Activated B cell treated with CpG ODN at 0.5 μM for 24 hours (primary cell): Measurements from ENCODE around the gene C17orf107. TPM values are rescaled to one million over a fixed set of nuclear protein-coding genes. Genes with fewer than 3 reads are reported as not detected.
"Not testable (repeated sequence)": the region's sequence is repeated elsewhere in the genome, so short reads cannot be mapped to it uniquely, and the experiment has no call there.

Source experiments
- ATAC-seq: fragments of 200-7000 bp; cut with Tn5 transposase; one replicate; pipeline ENCODE4 v1.10.0; 2021; ENCODE audit warnings: low read depth, mild to moderate bottlenecking, moderate library complexity
- CTCF ChIA-PET: fragments of 350-600 bp; sonication (Branson Sonifier 250); formaldehyde crosslinking; loops from one replicate; lab custom pipeline; 2021; ENCODE audit warnings: antibody characterized with exemption; lab: Charles Lee
- POLR2A ChIA-PET: fragments of 350-600 bp; sonication (Branson Sonifier 250); formaldehyde crosslinking; loops from one replicate; lab custom pipeline; 2021; ENCODE audit warnings: antibody characterized with exemption; lab: Charles Lee
- DNase-seq: peaks from one replicate; pipeline ENCODE4 v3.0.0; 2022
- H3K27ac Mint-ChIP-seq: one replicate; pipeline ENCODE4 v1.8.0; 2020; ENCODE audit warnings: mixed read lengths
- H3K27me3 Mint-ChIP-seq: one replicate; pipeline ENCODE4 v1.8.0; 2021; ENCODE audit warnings: mixed read lengths
- H3K36me3 Mint-ChIP-seq: one replicate; pipeline ENCODE4 v1.8.0; 2021; ENCODE audit warnings: low read depth, mixed read lengths
- H3K4me1 Mint-ChIP-seq: one replicate; pipeline ENCODE4 v1.8.0; 2021; ENCODE audit warnings: mixed read lengths
- H3K4me3 Mint-ChIP-seq: one replicate; pipeline ENCODE4 v1.8.0; 2020; ENCODE audit warnings: mild to moderate bottlenecking, mixed read lengths
- H3K9me3 Mint-ChIP-seq: one replicate; pipeline ENCODE4 v1.8.0; 2020; ENCODE audit warnings: mixed read lengths
- intact Hi-C: fragments of 100-400 bp; cut with micrococcal nuclease; formaldehyde crosslinking; loops from one replicate; pipeline ENCODE4 v1.15.1; 2024
- total RNA-seq: library from RNA; stranded (reverse); gene quantifications from 2 replicates; pipeline ENCODE4 v1.2.3, GENCODE V29; 2022
- TF ChIP-seq, protein P1 (sequence below): fragments of 200-600 bp; IDR thresholded peaks from one replicate; pipeline ENCODE4 v1.8.0; 2022; ENCODE audit warnings: antibody characterized with exemption, mild to moderate bottlenecking

The C17orf107 gene
- total RNA-seq, 1 donor from 2014 or later: 1.8 TPM

DNA sequence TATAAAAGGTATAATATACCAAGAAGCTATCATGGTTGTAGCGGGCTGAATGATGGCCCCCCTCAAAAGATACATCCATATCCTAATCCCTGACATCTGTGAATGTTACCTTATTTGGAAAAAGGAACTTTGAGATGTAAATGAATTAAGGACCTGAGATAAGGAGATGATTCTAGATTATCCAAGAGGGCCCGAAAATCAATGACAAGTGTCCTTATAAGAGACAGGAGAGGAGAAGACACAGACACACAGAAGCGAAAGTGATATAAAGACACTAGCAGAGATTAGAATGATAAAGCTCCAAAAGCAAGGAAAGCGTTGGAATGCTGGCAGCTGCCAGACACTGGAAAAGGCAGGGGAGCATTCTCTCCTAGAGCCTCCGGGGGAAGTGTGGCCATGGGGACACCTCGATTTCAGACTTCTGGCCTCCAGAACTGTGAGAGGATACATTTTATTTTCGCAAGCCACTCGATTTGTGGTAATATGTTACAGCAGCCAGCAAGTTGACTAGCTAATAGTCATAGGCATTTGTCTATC lies 20.2 kb downstream of the C17orf107 start:
- Mint-ChIP-seq H3K4me3 (no peak overlapping the region), H3K4me1 (no peaks in the 10 kb centered on the region), H3K27ac (no peak overlapping the region), H3K36me3 (no peaks in the 10 kb centered on the region), H3K9me3 (no peaks in the 10 kb centered on the region), H3K27me3 (no peaks in the 10 kb centered on the region)
- no peak for ATAC-seq
- TF ChIP-seq, protein P1, sequence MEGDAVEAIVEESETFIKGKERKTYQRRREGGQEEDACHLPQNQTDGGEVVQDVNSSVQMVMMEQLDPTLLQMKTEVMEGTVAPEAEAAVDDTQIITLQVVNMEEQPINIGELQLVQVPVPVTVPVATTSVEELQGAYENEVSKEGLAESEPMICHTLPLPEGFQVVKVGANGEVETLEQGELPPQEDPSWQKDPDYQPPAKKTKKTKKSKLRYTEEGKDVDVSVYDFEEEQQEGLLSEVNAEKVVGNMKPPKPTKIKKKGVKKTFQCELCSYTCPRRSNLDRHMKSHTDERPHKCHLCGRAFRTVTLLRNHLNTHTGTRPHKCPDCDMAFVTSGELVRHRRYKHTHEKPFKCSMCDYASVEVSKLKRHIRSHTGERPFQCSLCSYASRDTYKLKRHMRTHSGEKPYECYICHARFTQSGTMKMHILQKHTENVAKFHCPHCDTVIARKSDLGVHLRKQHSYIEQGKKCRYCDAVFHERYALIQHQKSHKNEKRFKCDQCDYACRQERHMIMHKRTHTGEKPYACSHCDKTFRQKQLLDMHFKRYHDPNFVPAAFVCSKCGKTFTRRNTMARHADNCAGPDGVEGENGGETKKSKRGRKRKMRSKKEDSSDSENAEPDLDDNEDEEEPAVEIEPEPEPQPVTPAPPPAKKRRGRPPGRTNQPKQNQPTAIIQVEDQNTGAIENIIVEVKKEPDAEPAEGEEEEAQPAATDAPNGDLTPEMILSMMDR: no peak
- POLR2A ChIA-PET: interaction anchor here (0.7 kb wide), 1 partner anchor 111 kb away, joined by 4 read pairs; no protein-coding TSS in a partner anchor
- intact Hi-C loops: no loop called here
- CTCF ChIA-PET: interaction anchor here (1.1 kb wide), 1 partner anchor 16 kb away, joined by 3 read pairs; no protein-coding TSS in a partner anchor
- DNase-seq: no peak

DNA sequence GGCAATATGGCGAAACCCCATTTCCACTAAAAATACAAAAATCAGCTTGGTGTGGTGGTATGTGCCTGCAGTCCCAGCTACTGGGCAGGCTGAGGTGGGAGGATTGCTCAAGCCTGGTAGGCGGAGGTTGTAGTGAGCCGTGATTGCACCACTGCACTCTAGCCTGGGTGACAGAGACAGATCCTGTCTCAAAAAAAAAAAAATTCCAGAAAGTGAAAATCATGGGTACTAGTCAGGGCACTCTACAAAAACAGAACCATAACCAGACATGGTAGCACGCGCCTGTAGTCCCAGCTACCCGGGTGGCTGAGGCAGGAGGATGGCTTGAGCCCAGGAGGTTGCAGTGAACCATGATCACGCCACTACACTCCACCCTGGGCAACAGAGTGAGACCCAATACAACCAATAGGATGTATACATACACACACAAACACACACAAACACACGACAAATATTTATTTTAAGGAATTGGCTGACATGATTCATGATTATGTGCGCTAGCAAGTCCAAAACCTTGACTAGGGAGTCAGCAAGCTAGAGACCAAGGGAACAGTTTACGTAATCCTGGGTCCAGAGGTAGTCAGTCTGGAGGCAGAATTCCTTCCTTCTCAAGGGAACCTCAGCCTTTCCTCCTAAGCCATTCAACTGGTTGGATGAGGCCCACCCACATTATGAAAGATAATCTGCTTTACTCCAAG lies 21.2 kb downstream of the C17orf107 start:
- CTCF ChIA-PET: interaction anchor here (1.1 kb wide), 1 partner anchor 16 kb away, joined by 3 read pairs; no protein-coding TSS in a partner anchor
- no peaks in the 10 kb centered on the region for H3K36me3 Mint-ChIP-seq
- H3K27me3 Mint-ChIP-seq: no peaks in the 10 kb centered on the region
- ATAC-seq (no peak), DNase-seq (no peak)
- TF ChIP-seq, protein P1: no peak
- no peaks in the 10 kb centered on the region for H3K9me3 Mint-ChIP-seq
- H3K4me1 Mint-ChIP-seq: no peaks in the 10 kb centered on the region
- H3K27ac Mint-ChIP-seq: no peak overlapping the region
- POLR2A ChIA-PET: interaction anchor here (0.5 to 0.7 kb wide), 2 partner anchors 110 to 142 kb away, joined by 3 to 4 read pairs; no protein-coding TSS in a partner anchor
- intact Hi-C loops: no loop called here
- H3K4me3 Mint-ChIP-seq: no peak overlapping the region

DNA sequence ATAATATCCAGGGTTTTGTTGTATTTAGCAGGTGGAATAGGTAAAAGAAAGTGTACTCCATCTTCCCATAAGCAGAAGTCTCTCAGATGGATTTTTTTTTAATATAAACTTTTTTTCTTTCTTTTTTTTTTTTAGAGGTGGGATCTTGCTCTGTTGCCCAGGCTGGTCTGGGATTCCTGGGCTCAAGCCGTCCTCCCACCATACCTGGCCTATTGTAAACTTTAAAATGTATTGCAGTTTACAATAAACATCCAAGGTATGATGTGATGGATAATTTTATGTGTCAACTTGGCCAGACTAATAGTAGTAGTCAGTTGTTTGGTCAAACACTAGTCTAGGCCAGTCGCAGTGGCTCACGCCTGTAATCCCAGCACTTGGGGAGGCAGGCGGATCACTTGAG lies 22.0 kb downstream of the C17orf107 start:
- POLR2A ChIA-PET: no interaction called here
- Mint-ChIP-seq H3K27me3 (no peaks in the 10 kb centered on the region), H3K4me1 (no peaks in the 10 kb centered on the region), H3K9me3 (no peaks in the 10 kb centered on the region), H3K4me3 (no peak overlapping the region), H3K27ac (no peak overlapping the region), H3K36me3 (no peaks in the 10 kb centered on the region)
- CTCF ChIA-PET: no interaction called here
- TF ChIP-seq, protein P1: no peak
- DNase-seq (no peak), ATAC-seq (no peak)
- intact Hi-C loops: no loop called here

DNA sequence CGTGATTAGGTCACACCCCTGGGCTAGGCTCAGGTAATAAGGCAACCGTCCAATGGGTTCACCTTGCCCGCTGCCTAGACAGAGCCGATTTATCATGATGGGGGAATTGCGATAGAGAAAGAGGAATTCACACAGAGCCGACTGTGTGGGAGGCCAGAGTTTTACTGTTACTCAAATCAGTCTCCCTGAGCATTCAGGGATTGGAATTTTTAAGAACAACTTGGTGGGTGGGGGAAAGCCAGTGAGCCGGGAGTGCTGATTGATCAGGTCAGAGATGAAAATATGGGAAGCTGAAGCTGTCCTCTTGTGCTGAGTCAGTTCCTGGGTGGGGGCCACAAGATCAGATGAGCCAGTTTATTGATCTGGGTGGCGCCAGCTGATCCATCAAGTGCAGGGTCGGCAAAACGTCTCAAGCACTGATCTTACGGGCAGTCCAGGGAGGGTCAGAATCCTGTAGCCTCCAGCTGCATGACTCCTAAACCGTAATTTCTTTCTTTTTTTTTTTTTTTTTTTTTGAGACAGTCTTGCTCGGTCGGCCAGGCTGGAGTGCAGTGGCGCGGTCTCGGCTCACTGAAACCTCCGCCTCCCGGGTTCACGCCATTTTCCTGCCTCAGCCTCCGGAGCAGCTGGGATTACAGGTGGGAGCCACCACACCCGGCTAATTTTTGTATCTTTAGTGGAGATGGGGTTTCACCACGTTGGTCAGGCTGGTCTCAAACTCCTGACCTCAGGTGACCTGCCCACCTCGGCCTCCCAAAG lies 27.4 kb downstream of the C17orf107 start:
- H3K36me3 Mint-ChIP-seq, CTCF ChIA-PET, DNase-seq, H3K4me3 Mint-ChIP-seq, H3K9me3 Mint-ChIP-seq, intact Hi-C loops, H3K4me1 Mint-ChIP-seq, ATAC-seq, H3K27me3 Mint-ChIP-seq, POLR2A ChIA-PET, H3K27ac Mint-ChIP-seq: not testable (repeated sequence)

DNA sequence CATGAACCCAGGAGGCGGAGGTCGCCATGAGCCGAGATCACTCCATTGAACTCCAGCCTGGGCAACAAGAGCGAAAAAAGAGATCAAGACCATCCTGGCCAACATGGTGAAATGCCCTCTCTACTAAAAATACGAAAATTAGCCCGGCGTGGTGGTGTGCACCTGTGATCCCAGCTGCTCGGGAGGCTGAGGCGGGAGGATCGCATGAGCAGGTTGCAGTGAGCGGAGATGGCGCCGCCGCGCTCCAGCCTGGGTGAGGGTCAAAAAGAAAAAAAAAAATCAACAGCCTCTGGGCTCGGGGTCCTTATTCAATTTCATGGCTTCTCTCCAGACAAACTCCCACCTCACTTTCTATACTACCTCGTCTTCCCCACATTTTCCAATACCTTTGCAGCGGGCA lies 29.5 kb downstream of the C17orf107 start:
- TF ChIP-seq, protein P1: no peak
- ATAC-seq (no peak), DNase-seq (no peak)
- ChIA-PET CTCF (interaction anchor here (1.1 kb wide), 1 partner anchor 11 kb away, joined by 3 read pairs; the partner anchor contains the start of genes RNF167 and SLC25A11), POLR2A (interaction anchor here (0.6 kb wide), 1 partner anchor 740 kb away, joined by 3 read pairs; no protein-coding TSS in a partner anchor)
- no peak overlapping the region for H3K4me3 Mint-ChIP-seq
- intact Hi-C loops: no loop called here
- peaks cover 22% of the 10 kb centered on the region for H3K4me1 Mint-ChIP-seq
- H3K36me3 Mint-ChIP-seq: no peaks in the 10 kb centered on the region
- peaks cover 10% of the 10 kb centered on the region for H3K27me3 Mint-ChIP-seq
- H3K9me3 Mint-ChIP-seq: no peaks in the 10 kb centered on the region
- H3K27ac Mint-ChIP-seq: no peak overlapping the region
